ENCODE results near the gene PARD3B.

- TF ChIP-seq SUPT20H (IDR thresholded peaks at IDR 0.05; ENCODE audit: borderline replicate concordance, control insufficient read depth, low read depth, low read length): no peak
- TF ChIP-seq CTCF (IDR thresholded peaks at IDR 0.05 in 2 of 3, conservative IDR thresholded peaks at IDR 0.05 in 1 of 3; ENCODE audit: control insufficient read depth in 2 of 3, extremely low read depth in 1 of 3, insufficient read depth in 1 of 3, low read depth in 3 of 3, low read length in 3 of 3): no peak
- no peak for TF ChIP-seq POLR2A (IDR thresholded peaks at IDR 0.05; ENCODE audit: low read depth, low read length)
- no peak for TF ChIP-seq RELA (IDR thresholded peaks at IDR 0.05; ENCODE audit: borderline replicate concordance, partially characterized antibody)
- TF ChIP-seq GABPA (IDR thresholded peaks at IDR 0.05; ENCODE audit: low read depth): no peak
- TF ChIP-seq ZBTB33 (IDR thresholded peaks at IDR 0.05): no peak
- no peak for TF ChIP-seq BCL11A (IDR thresholded peaks at IDR 0.05; ENCODE audit: low read depth, low read length)
- TF ChIP-seq SMC3 (IDR thresholded peaks at IDR 0.05; ENCODE audit: borderline replicate concordance, low read length): no peak
- no peak for TF ChIP-seq CREB1 (IDR thresholded peaks at IDR 0.05; ENCODE audit: low read depth)
- TF ChIP-seq USF2 (IDR thresholded peaks at IDR 0.05; ENCODE audit: borderline replicate concordance, low read depth, low read length): no peak
- no peak for TF ChIP-seq RAD21 (IDR thresholded peaks at IDR 0.05; ENCODE audit: insufficient read depth, low read depth, low read length)
- TF ChIP-seq ATF3 (IDR thresholded peaks at IDR 0.05; ENCODE audit: borderline replicate concordance, extremely low read depth, low read depth, low read length): no peak
- TF ChIP-seq TAF1 (IDR thresholded peaks at IDR 0.05; ENCODE audit: borderline replicate concordance, low read depth, low read length): no peak
These were observed 1081.8 kb downstream of the PARD3B start for GRCh38 chr2:205627085-205627484.
